GM18907 (cell line): Measurements from ENCODE around the gene PLA2G4F.

Source experiments
- ATAC-seq: cut with Tn5 transposase; IDR thresholded peaks from one replicate; pipeline ENCODE4 v1.9.1; 2021; ENCODE audit warnings: mild to moderate bottlenecking, moderate library complexity; ENCODE audit not compliant: unreplicated experiment

PLA2G4F gene

GRCh38 chr15:42133886-42134502 is 22.4 kb downstream of the PLA2G4F start:
- ATAC-seq: no peak

- no peak for ATAC-seq
These were observed 23.1 kb downstream of the PLA2G4F start for GRCh38 chr15:42133356-42133755.

GRCh38 chr15:42131826-42132806 is 24.3 kb downstream of the PLA2G4F start:
- ATAC-seq: no peak

GRCh38 chr15:42131006-42131405 is 25.4 kb downstream of the PLA2G4F start:
- ATAC-seq: no peak

- ATAC-seq: no peak
These were observed 26.0 kb downstream of the PLA2G4F start for GRCh38 chr15:42130246-42130986.

GRCh38 chr15:42129364-42129763 is 27.1 kb downstream of the PLA2G4F start:
- ATAC-seq: no peak

- ATAC-seq: no peak
These were observed 28.0 kb downstream of the PLA2G4F start for GRCh38 chr15:42128476-42128875.

- ATAC-seq: no peak
These were observed 32.9 kb downstream of the PLA2G4F start for GRCh38 chr15:42123546-42123945.

GRCh38 chr15:42121682-42122081 is 34.8 kb downstream of the PLA2G4F start:
- no peak for ATAC-seq

GRCh38 chr15:42121021-42121420 is 35.4 kb downstream of the PLA2G4F start:
- ATAC-seq: no peak

GRCh38 chr15:42120285-42120684 is 36.2 kb downstream of the PLA2G4F start:
- no peak for ATAC-seq

GRCh38 chr15:42119446-42119760 is 37.0 kb downstream of the PLA2G4F start:
- ATAC-seq: no peak

GRCh38 chr15:42118650-42119445 is 37.6 kb downstream of the PLA2G4F start:
- no peak for ATAC-seq

- no peak for ATAC-seq
These were observed 44.5 kb downstream of the PLA2G4F start for GRCh38 chr15:42111924-42112323.

GRCh38 chr15:42110367-42110766 is 46.1 kb downstream of the PLA2G4F start:
- ATAC-seq: no peak

GRCh38 chr15:42108806-42109205 is 47.6 kb downstream of the PLA2G4F start:
- no peak for ATAC-seq

- no peak for ATAC-seq
These were observed 48.2 kb downstream of the PLA2G4F start for GRCh38 chr15:42108189-42108588.

GRCh38 chr15:42107473-42107872 is 49.0 kb downstream of the PLA2G4F start:
- no peak for ATAC-seq

GRCh38 chr15:42106288-42106687 is 50.1 kb downstream of the PLA2G4F start:
- no peak for ATAC-seq

GRCh38 chr15:42104095-42104891 is 52.1 kb downstream of the PLA2G4F start:
- ATAC-seq: no peak
